ENCODE results near the gene PRDM16. TPM values are rescaled to one million over a fixed set of nuclear protein-coding genes. Genes with fewer than 3 reads are reported as not detected.

PRDM16 gene
- total and polyA plus RNA-seq, 2 of the 13 experiments (the other 11 are each of a cell fraction or from before 2014, with no cell fraction given): 0.15 to 0.81 TPM

- TF ChIP-seq GLMP (CRISPR knock-in tag; IDR thresholded peaks at IDR 0.05; ENCODE audit: borderline replicate concordance) (no peak), PAF1 (CRISPR knock-in tag; IDR thresholded peaks at IDR 0.05) (no peak), SOX5 (CRISPR knock-in tag; IDR thresholded peaks at IDR 0.05; ENCODE audit: borderline replicate concordance) (no peak), HDAC6 (IDR thresholded peaks at IDR 0.05; ENCODE audit: low read depth, low read length) (no peak), HHEX (CRISPR knock-in tag; IDR thresholded peaks at IDR 0.05) (no peak), ZNF281 (CRISPR knock-in tag; IDR thresholded peaks at IDR 0.05; ENCODE audit: borderline replicate concordance) (peak; percentile 40; the same call in 1 of the 2 replicates), SP140L (CRISPR knock-in tag; IDR thresholded peaks at IDR 0.05; ENCODE audit: borderline replicate concordance) (no peak), CBFB (CRISPR knock-in tag; IDR thresholded peaks at IDR 0.05) (no peak), ZNF879 (CRISPR knock-in tag; IDR thresholded peaks at IDR 0.05) (no peak), GMEB1 (CRISPR knock-in tag; IDR thresholded peaks at IDR 0.05; ENCODE audit: borderline replicate concordance) (no peak), ZNF362 (CRISPR knock-in tag; IDR thresholded peaks at IDR 0.05; ENCODE audit: borderline replicate concordance) (no peak), BHLHE40 (IDR thresholded peaks at IDR 0.05; ENCODE audit: low read length) (no peak), STAG1 (CRISPR knock-in tag; IDR thresholded peaks at IDR 0.05) (no peak), ZNF232 (CRISPR knock-in tag; IDR thresholded peaks at IDR 0.05; ENCODE audit: borderline replicate concordance) (no peak), GTF2F1 (IDR thresholded peaks at IDR 0.05; ENCODE audit: low read length) (no peak), ZSCAN20 (CRISPR knock-in tag; IDR thresholded peaks at IDR 0.05; ENCODE audit: borderline replicate concordance) (no peak), ZNF549 (CRISPR knock-in tag; IDR thresholded peaks at IDR 0.05) (no peak), ATF6 (CRISPR knock-in tag; conservative IDR thresholded peaks at IDR 0.05) (no peak), DZIP1 (CRISPR knock-in tag; IDR thresholded peaks at IDR 0.05) (no peak)
These were observed 69.7 kb downstream of the PRDM16 start (continued) for GRCh38 chr1:3138623-3139151.
